Esophagus muscularis mucosa (tissue), 4 donors: ENCODE data around the gene KCNK17. TPM values are rescaled to one million over a fixed set of nuclear protein-coding genes. Genes with fewer than 3 reads are reported as not detected.

Experiments used
- DNase-seq: peaks from one replicate; pipeline ENCODE4 v3.0.0-alpha.2; 2017; ENCODE audit errors: extremely low spot score
- H3K27ac ChIP-seq, 4 donors: fragments of 200-600 bp; sonication (generic); replicated peaks in 1 of 4; 1 replicate in 3 of 4; 2 replicates in 1 of 4; pipeline ENCODE4 v1.5.1; 2016 to 2019; ENCODE audit warnings: mild to moderate bottlenecking in 1 of 4
- H3K27me3 ChIP-seq, 4 donors: fragments of 200-600 bp; sonication (generic); one replicate each; pipeline versions ENCODE4 v1.5.1 to v1.6.0; 2016 to 2019
- H3K36me3 ChIP-seq, 4 donors: fragments of 200-600 bp; sonication (generic); one replicate each; pipeline ENCODE4 v1.5.1; 2016 to 2019
- H3K4me1 ChIP-seq, 4 donors: fragments of 200-600 bp; sonication (generic); one replicate each; pipeline ENCODE4 v1.5.1; 2016 to 2019
- H3K4me3 ChIP-seq, 4 donors: fragments of 200-600 bp; sonication (generic); 1 replicate in 2 of 4; 2 replicates in 2 of 4; pipeline ENCODE4 v1.5.1; 2016 to 2019; ENCODE audit warnings: mild to moderate bottlenecking in 4 of 4, moderate library complexity in 1 of 4
- H3K9me3 ChIP-seq, 4 donors: fragments of 200-600 bp; sonication (generic); 1 replicate in 3 of 4; 2 replicates in 1 of 4; pipeline ENCODE4 v1.5.1; 2016 to 2019
- CTCF ChIP-seq, 3 experiments: fragments of 200-600 bp in 2 of 3; fragments of 450-650 bp in 1 of 3; sonication (generic) in 2 of 3; IDR thresholded peaks; one replicate each; pipeline ENCODE4 v1.5.1; 2017 to 2019; ENCODE audit warnings: antibody characterized with exemption in 3 of 3, mild to moderate bottlenecking in 2 of 3, moderate library complexity in 1 of 3
- EP300 ChIP-seq: sonication (generic); formaldehyde crosslinking; IDR thresholded peaks from one replicate; pipeline ENCODE4 v1.6.1; 2017; ENCODE audit warnings: antibody characterized with exemption
- POLR2A ChIP-seq: fragments of 450-650 bp; IDR thresholded peaks from one replicate; pipeline ENCODE4 v1.6.1; 2017; ENCODE audit warnings: antibody characterized with exemption, moderate library complexity, mild to moderate bottlenecking, low read depth
- POLR2AphosphoS5 ChIP-seq, 2 donors: sonication (generic); formaldehyde crosslinking; IDR thresholded peaks; one replicate each; pipeline ENCODE4 v1.6.1; 2017; ENCODE audit warnings: antibody characterized with exemption in 2 of 2
- WGBS: methylation state at CpG from one replicate; pipeline ENCODE4 v1.1.5; 2018; 5-methylcytosine and 5-hydroxymethylcytosine counted together
- intact Hi-C: fragments of 100-400 bp; cut with DNase I; formaldehyde crosslinking; loops from one replicate; pipeline ENCODE4 v1.15.1; 2023
- total RNA-seq, 4 donors: library from RNA; depleted of rRNA; stranded (reverse); fragments of >200 nt; gene quantifications; one replicate each; pipeline versions ENCODE4 v1.1.0 to v1.2.1, GENCODE V29; 2016

The KCNK17 gene
- total RNA-seq, 4 donors from 2014 or later, result 0.17 TPM; not detected in 3

- intact Hi-C loops, result no loop called here
- Histone ChIP-seq H3K4me1 (peaks cover 0 to 12% (median under 1%) of the 10 kb centered on the region in 4 donors), H3K27me3 (peaks cover 0 to 7% (median 0%) of the 10 kb centered on the region in 4 donors), H3K36me3 (no peaks in the 10 kb centered on the region), H3K27ac (no peak overlapping the region), H3K4me3 (no peak overlapping the region), H3K9me3 (no peaks in the 10 kb centered on the region)
- 78% methylated on average over 7 of the region's 7 CpGs for WGBS
- DNase-seq, result no peak
- no peak for TF ChIP-seq POLR2A
- TF ChIP-seq CTCF (IDR thresholded peaks at IDR 0.05), result no peak
- TF ChIP-seq EP300, result no peak
- TF ChIP-seq POLR2AphosphoS5 (IDR thresholded peaks at IDR 0.05), result no peak
Measured at GRCh38 chr6:39333644-39334438, 19.6 kb upstream of the KCNK17 start.

- intact Hi-C loops, result no loop called here
- Histone ChIP-seq H3K36me3 (no peaks in the 10 kb centered on the region), H3K9me3 (no peaks in the 10 kb centered on the region), H3K27me3 (peaks cover 0 to 22% (median 0%) of the 10 kb centered on the region in 4 donors), H3K4me1 (peaks cover 0 to 7% (median 0%) of the 10 kb centered on the region in 4 donors), H3K27ac (no peak overlapping the region), H3K4me3 (no peak overlapping the region)
- TF ChIP-seq EP300, result no peak
- no peak for TF ChIP-seq CTCF (IDR thresholded peaks at IDR 0.05)
- no peak for TF ChIP-seq POLR2A
- no peak for TF ChIP-seq POLR2AphosphoS5 (IDR thresholded peaks at IDR 0.05)
- 57% methylated on average over 3 of the region's 3 CpGs for WGBS
- no peak for DNase-seq
Measured at GRCh38 chr6:39330476-39330875, 16.3 kb upstream of the KCNK17 start.

- H3K27ac ChIP-seq, result no peak overlapping the region
- TF ChIP-seq POLR2AphosphoS5 (IDR thresholded peaks at IDR 0.05), result no peak
- TF ChIP-seq EP300, result no peak
- TF ChIP-seq CTCF (IDR thresholded peaks at IDR 0.05), result no peak
- TF ChIP-seq POLR2A, result no peak
- H3K4me3 ChIP-seq, result no peak overlapping the region
- H3K9me3 ChIP-seq, result no peaks in the 10 kb centered on the region
- 73% methylated on average over 3 of the region's 3 CpGs for WGBS
- no peaks in the 10 kb centered on the region for H3K36me3 ChIP-seq
- no peak for DNase-seq
- peaks cover 0 to 7% (median 0%) of the 10 kb centered on the region in 4 donors for H3K4me1 ChIP-seq
- intact Hi-C loops, result no loop called here
- H3K27me3 ChIP-seq, result peaks cover 0 to 22% (median 0%) of the 10 kb centered on the region in 4 donors
Measured at GRCh38 chr6:39330057-39330456, 15.8 kb upstream of the KCNK17 start.

- no peaks in the 10 kb centered on the region for H3K36me3 ChIP-seq
- 92% methylated on average over 12 of the region's 12 CpGs for WGBS
- TF ChIP-seq POLR2A, result no peak
- TF ChIP-seq CTCF (IDR thresholded peaks at IDR 0.05), result no peak
- TF ChIP-seq EP300, result no peak
- no peak for TF ChIP-seq POLR2AphosphoS5 (IDR thresholded peaks at IDR 0.05)
- intact Hi-C loops, result no loop called here
- H3K9me3 ChIP-seq, result no peaks in the 10 kb centered on the region
- H3K27ac ChIP-seq, result no peak overlapping the region
- no peak overlapping the region for H3K4me3 ChIP-seq
- H3K27me3 ChIP-seq, result peaks cover 0 to 22% (median 0%) of the 10 kb centered on the region in 4 donors
- DNase-seq, result no peak
- H3K4me1 ChIP-seq, result peaks cover 0 to 7% (median 0%) of the 10 kb centered on the region in 4 donors
Measured at GRCh38 chr6:39328066-39328465, 13.8 kb upstream of the KCNK17 start.
